KG1 (cell line): ENCODE results near the gene POU2AF2.
"Not testable (repeated sequence)": the region's sequence is repeated elsewhere in the genome, so short reads cannot be mapped to it uniquely, and the experiment has no call there.

Source experiments
- DNase-seq: peaks from one replicate; lab custom pipeline; 2025; lab: John Stamatoyannopoulos, UW

Gene POU2AF2

DNA sequence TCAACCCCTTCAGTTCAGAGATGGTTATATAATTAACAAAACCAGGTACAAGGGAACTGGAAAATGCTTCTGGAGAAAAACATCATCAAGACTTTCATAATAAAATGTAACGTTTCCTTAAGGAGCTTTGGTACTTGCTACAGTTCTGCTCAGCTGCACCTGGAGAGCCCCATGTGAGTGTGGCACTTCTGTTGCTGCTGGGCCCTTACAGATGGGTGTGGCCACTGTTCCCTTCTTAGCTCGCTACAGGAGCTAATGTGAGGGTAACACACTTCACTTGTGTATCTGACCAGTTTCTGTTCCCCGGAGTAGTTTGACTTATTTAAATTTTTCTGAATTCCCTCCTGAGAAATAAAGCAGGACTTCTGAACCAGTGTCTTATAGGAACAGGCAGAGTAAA, 56.8 kb downstream of the POU2AF2 start:
- DNase-seq, result no peak

GRCh38 chr11:111303461-111303860, 57.9 kb downstream of the POU2AF2 start:
- DNase-seq, result no peak

- no peak for DNase-seq
Observed at GRCh38 chr11:111305162-111305802, 59.8 kb downstream of the POU2AF2 start.

DNA sequence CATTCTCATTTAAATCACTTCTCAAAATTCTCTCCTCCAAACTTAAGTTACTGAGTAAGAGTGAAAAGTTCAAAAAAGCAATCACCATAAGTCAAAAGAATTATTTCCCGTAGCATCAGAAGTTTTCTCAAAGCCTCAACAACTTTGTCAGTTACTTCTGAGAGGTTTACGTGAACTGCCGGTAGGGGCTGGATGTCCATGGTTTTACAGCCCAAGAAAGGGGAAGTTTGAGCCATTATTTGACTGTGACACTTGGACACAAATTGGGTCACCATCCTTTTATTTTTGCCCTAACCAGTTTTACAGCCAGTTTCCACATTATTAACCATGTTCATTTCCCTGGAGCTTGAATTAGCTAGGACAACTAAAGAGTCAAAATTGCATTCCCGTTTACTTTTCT, 60.4 kb downstream of the POU2AF2 start:
- DNase-seq, result no peak

DNA sequence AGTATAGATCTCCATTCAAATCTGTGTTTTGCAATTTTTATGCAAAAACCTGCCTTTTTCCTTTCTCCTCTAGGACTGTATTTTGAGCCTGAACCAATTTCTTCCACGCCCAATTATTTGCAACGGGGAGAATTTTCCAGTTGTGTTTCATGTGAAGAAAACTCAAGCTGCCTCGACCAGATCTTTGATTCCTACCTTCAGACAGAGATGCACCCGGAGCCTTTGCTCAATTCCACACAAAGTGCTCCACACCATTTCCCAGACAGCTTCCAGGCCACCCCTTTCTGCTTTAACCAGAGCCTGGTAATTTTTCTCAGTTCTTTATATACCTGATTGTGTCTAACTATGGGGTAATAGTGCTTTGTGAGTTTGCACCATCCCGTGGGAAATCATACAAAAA, 60.8 kb downstream of the POU2AF2 start:
- no peak for DNase-seq

GRCh38 chr11:111307472-111308108, 62.1 kb downstream of the POU2AF2 start:
- no peak for DNase-seq

GRCh38 chr11:111308140-111308539, 62.6 kb downstream of the POU2AF2 start:
- no peak for DNase-seq

GRCh38 chr11:111309215-111309915, 63.8 kb downstream of the POU2AF2 start:
- DNase-seq, result no peak

DNA sequence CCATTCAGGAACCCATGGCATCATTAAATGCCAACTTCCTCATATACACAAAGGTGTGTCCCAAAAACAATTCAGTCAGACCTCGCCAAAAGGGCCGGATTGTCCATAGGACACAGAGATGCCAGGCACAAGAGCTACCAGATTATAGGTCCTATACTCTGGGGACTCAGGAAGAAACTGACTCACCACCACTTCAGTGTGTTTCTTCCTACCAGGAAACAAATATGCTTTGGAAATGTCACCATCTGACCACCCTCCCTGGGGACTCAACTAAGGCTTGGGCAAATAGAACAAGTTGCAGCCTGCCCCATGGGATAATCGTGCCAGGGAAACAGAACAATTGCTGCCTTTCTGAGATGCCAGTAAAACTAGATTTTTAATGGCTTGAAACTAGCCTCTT, 64.6 kb downstream of the POU2AF2 start:
- no peak for DNase-seq

- DNase-seq, result no peak
Observed at GRCh38 chr11:111310723-111311122, 65.2 kb downstream of the POU2AF2 start.

GRCh38 chr11:111312076-111312475, 66.6 kb downstream of the POU2AF2 start:
- no peak for DNase-seq

DNA sequence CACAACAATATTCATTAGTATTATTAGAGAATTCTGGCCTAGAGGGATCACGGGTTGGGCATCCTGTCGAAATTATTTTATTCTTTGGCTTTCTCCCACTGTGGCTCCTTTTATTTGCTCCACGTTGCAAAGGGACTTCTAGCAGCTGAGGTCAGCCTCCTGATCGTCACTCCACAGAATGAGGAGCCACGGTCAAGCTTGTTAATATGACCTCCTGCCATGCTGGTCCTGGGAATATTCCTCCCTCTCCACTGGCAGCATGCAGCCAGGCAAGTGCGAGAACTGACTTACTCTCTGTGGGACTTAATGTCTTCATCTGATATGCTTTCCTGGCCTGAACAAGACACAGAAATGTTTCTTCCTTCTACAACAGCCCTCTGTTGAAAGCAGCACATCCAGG, 73.8 kb downstream of the POU2AF2 start:
- no peak for DNase-seq

- DNase-seq, result not testable (repeated sequence)
Observed at GRCh38 chr11:111320199-111320598, 74.7 kb downstream of the POU2AF2 start.

GRCh38 chr11:111320728-111321568, 75.4 kb downstream of the POU2AF2 start:
- DNase-seq, result no peak

- no peak for DNase-seq
Observed at GRCh38 chr11:111322534-111322933, 77.0 kb downstream of the POU2AF2 start.

DNA sequence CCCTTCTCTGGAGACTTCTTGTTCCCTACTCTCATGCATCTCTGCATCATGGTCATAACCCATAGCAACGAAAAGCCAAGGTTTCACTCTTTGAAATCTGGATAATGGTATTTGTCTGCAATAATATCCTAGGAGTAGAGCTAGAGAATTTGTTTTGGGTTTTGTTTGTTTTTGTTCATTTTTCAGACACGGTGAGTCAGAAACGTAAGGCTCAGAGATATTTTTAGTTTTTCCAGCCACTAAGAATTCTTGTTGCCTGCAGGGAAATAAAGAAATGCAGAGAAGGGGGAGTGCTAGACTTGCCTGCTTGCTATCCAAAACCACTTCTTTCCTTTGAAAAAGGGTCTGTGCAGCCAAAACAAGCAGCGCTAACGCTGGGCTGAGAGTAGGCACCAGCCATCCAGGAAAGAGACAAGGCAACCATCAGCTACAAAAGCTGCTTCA, 78.8 kb downstream of the POU2AF2 start:
- no peak for DNase-seq

DNA sequence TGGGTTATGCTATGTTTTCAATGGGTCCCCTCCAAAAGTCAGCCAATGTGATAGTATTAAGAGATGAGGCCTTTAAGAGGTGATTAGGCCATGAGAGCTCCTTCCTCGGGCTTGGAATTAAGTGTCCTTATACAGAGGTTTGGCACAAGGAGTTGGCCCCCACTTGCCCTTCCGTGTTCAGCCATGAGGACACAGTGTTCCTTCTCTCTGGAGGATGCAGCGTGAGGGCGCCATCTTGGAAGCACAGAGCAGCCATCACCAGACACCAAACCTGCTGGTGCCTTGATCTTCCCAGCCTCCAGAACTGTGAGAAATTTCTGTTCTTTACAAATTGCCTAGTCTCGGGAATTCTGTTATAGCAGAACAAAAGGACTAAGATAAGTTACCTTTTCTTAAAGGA, 79.7 kb downstream of the POU2AF2 start:
- DNase-seq, result no peak

DNA sequence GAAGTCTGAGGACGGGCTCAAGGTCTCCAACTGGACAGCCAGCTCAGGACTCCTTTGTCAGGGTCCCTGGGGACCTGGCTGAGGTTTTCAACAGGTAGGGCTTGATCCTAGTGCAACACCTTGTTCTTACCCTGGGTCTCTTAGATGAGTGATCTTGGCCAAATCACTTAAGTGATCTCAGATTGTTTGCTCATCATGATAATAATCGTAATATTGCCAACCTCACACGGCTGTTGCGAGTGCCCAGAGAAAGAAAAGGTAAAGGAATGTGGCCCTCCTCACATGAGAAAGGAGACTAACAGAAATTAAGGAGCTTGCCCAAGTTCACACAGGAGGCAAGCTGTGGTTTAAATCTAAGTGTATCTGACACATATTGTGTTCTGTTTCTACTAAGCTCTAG, 81.3 kb downstream of the POU2AF2 start:
- no peak for DNase-seq

DNA sequence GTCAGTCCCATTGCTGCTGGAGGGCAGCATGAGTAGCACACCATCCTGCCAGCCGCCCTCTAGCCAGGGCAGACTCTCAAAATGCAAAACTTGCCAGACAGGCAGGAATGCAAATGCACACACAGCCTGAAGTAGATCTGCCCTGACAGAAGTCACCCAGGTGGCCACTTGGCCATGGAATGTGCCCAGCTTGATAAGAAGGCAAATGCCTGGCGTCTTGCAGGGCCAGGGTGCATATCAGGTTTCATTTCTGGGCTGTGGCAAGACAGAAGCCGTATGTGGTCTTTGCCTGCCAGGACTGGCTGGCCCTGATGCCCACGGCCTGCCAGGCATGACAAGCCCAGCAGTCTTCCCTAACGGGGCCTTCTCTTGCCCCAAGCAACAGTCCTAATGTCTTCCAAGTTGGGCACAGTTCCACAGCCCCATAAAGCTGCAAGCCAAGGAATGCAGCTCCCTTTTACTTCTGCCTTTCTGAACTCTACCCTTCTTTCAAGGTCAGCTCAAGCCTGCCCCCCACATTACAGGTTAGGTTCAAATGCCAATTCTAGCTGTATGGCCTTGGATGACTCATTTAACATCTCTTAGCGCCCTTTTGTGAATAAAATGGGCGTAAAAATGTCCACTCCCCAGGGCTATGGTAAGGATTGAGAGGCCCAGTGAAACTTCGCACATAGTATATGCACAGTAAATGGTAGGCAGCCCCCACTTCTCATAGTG, 82.5 kb downstream of the POU2AF2 start:
- no peak for DNase-seq

- DNase-seq, result no peak
Observed at GRCh38 chr11:111329306-111330204, 84.0 kb downstream of the POU2AF2 start.
